GM21619 (cell line): Measurements from ENCODE around the gene PLEKHA8.
"Not testable (repeated sequence)": the region's sequence is repeated elsewhere in the genome, so short reads cannot be mapped to it uniquely, and the experiment has no call there.

Experiments used
- ATAC-seq: cut with Tn5 transposase; IDR thresholded peaks from one replicate; pipeline ENCODE4 v1.9.1; 2021; ENCODE audit not compliant: unreplicated experiment

PLEKHA8 gene

DNA sequence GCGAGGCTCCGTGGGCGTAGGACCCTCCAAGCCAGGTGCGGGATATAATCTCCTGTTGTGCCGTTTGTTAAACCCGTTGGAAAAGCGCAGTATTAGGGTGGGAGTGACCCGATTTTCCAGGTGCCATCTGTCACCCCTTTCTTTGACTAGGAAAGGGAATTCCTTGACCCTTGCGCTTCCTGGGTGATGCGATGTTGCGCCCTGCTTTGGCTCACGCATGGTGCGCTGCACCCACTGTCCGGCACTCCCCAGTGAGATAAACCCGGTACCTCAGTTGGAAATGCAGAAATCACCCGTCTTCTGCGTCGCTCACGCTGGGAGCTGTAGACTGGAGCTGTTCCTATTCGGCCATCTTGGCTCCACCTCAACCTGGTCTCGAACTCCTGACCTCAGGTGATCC is 70.4 kb downstream of the PLEKHA8 start:
- ATAC-seq: not testable (repeated sequence)

DNA sequence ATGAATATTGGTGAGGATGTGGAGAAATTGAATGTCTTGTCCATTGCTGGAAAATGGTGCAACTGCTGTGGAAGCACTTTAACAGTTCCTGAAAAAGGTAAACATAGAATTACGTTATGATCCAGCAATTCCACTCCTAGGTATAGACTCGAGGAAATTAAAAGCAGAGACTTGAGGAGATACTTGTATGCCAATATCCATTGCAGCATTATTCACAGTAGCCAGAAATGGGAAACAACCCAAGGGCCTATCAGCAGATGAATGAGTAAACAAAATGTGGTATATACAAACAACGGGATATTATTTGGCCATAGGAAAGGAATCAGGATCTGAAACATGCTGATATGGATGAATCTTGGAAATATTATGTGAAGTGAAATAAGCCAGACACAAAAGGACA is 74.1 kb downstream of the PLEKHA8 start:
- ATAC-seq: no peak

DNA sequence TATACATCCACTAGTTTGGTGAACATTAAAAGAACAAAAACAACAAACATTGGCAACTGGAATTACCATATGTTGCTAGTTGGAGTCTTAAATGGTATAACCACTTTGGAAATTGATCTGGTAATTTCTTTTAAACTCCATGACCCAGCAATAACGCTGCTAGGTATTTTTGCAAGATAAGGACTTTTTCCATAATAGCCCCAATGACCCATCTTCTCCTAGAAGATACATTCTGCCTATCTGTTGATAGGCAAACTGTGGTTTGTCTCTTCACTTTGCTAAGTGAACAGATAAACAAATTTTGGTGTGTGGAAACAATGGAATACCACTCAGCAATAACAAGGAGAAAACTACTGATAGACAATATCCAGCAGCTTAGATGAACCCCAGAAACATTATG is 75.9 kb downstream of the PLEKHA8 start:
- no peak for ATAC-seq

DNA sequence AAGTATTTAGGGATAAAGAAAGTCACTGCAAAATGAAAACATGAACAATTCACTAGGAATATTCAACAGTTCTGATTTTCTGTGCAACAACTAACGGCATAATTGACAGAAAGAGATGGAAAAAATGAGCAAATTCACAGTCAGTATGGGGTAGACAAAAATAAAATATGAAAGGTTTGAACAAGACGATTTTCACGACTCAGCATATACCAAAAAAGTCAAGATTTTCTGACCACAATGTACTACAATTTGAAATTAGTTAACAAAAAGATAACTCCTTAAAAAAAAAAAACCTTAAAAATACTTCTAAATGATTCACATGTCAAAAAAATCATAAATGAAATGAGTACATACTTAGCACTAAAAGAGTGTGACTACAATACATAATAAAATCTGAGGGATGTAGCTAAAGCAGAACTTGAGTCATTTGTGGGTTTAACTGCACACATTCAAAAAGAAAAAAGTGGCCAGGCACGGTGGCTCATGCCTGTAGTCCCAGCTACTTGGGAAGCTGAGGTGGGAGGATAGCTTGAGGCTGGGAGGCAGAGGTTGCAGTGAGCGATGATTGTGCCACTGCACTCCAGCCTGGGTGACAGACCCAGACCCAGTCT is 84.0 kb downstream of the PLEKHA8 start:
- no peak for ATAC-seq

DNA sequence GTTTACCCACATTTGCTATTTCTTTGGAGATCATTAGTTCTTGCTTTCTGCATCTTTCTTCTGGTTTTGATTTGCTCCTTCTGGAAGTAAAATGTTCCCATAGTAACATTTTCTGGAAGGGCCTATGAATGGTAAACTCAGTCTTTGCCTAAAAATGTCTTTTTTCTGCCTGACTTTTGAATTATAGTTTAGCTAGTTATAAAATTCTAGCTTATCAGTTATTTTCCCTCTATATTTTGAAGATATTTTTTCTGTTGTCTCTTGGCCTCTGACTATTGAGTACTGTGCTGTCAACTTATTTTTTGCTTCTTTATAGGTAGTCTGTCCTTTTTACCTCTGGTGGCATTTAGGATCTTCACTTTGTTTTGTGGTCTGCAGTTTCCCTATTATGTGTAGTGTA is 84.9 kb downstream of the PLEKHA8 start:
- ATAC-seq: no peak

DNA sequence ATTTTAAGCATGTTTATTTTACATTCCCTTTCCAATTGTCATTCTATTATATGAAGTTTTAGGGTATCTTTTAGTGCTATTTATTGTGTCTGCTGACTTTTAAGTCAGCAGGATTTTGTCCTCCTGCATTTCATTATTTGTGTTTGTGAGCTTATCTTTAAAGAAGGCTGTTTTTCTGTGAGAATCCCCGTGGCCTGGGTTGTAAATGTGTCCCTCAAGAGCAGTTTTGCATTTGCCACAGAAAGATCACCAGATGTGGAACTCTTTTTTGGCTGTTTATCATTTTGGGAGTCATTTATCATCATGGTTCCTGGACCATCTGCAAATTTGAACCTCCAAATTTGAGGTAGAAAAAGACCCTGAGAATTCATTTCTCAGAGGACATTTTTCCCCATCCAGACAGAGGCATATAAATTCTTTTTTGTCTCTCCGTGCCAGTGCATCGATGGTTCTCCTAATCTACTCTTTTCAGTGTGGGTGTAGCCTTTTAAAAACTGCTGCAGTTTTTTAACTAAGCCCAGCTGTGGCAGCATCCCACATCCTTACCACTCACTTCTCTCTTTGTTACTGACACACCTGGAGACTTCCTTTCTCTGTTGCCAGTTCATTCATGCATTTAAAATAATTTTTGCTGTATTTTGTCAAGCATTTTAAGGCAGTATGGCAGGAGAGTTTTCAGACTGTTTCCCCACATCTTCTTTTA is 86.5 kb downstream of the PLEKHA8 start:
- no peak for ATAC-seq

DNA sequence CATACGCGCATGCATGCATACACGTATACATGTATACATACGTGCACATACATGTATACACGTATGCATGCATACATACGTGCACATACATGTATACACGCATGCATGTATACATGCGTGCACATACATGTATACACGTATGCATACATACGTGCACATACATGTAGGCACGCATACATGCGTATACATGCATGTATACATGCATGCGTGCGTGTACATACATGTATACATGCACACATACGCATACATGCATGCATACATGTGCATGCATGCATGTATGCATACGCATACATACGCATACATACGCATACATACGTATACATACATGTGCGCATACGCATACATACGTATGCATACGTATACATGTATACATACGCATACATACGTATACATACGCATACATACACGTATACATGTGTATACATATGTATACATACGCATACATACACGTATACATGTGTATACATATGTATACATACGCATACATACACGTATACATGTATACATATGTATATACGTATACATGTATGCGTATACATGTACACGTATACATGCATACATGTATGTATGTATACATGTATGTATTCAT is 87.6 kb downstream of the PLEKHA8 start:
- no peak for ATAC-seq

DNA sequence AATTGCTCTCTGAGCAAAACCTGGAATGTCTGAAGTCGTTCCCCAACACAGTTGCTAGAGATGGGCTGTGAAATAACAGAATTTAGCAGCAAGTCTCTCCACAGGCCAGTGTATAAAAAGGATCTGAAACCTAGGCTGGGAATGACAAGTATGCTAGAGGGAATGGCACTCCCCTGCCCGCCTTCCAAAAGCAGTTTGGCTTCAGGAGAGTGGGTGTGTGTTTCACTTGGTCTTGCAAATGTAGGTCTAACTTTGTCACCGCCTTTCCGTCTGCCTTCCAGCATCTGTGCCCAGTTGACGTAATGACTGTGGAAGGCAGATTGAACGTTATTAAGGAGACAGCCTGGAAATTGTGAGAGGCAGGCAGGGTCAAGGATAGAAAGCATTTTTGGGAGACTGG is 88.6 kb downstream of the PLEKHA8 start:
- no peak for ATAC-seq

DNA sequence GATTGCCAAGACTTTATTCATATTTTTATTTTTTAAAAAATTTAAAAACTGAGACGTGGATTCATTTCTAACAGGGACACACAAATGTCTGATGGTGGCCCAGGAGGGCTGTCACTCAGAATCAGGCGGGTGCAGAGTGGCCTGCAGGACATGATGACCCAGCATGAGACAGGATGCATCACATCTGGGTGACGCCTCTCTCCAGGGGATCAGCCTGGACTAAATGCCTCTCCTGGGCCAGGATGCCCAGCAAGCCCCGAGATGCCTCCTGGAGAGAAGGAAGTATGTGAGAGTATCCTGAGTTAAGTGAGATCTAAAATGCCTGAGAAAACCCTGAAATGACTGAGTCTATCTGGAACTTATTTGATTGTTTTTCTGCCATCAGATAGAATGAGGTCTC is 89.7 kb downstream of the PLEKHA8 start:
- ATAC-seq: no peak

DNA sequence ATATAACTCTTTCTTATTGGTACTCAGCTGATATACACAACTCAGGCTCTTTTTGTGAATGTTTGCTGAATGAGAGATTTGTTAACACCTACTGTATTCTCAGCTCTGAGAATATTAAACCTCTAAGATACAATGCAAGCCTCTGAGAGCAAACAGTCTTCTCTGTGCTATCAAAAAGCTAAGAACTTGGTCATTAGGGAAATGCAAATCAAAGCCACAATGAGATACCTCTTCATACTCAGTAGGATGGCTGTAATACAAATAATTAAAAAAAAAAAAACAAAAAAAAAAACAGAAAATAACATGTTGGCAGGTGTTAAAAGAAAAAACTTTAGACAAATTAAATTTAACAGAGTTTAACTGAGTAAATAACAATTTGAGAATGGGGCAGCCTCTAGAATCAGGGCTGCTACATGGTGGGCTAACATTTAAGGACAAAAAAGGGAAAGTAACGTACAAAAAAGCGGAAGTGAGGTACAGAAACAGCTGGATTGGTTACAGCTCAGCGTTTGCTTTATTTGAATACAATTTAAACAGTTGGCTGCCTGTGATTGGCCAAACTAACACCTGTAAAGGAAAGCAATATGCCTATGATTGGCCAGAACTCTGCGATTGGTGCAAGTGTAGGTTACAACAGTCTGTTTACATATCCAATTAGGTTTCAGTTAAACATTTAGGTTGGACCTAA is 91.8 kb downstream of the PLEKHA8 start:
- no peak for ATAC-seq

DNA sequence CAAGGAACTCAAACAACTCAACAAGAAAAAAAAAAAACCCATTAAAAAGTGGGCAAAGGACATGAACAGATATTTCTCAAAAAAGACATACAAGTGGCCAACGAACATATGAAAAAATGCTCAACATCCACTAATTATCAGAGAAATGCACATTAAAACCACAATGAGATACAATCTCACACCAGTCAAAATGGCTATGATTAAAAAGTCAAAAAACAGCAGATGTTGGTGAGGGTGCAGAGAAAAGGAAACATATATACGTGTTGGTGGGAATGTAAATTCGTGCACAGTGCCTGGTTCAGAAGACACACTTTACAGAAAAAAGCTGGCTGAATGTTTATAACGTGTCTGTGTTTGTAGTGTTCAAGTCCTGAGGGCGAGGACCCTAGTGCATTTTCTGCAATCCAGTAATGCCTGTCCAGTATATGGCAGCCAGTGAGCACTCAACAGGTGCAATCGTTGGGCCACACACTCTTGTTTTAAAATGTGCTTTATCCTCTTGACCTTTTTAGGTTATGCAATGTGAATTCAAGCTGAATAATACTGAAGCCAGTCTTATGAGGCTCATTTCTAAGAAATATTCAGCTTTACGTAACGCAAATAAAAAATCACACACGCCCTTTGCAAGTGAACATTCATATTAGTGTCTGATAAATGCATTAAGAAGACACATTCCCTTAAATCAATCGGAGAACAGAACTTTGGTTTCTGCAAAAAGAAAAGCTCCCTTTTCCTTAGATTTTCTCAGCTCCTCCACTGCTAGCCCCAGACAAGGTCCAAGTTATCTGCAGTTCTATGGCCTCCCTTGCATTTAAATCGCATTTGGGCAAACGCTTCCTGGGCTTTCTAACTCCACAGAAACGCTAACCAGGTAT is 105.8 kb downstream of the PLEKHA8 start:
- ATAC-seq: no peak

DNA sequence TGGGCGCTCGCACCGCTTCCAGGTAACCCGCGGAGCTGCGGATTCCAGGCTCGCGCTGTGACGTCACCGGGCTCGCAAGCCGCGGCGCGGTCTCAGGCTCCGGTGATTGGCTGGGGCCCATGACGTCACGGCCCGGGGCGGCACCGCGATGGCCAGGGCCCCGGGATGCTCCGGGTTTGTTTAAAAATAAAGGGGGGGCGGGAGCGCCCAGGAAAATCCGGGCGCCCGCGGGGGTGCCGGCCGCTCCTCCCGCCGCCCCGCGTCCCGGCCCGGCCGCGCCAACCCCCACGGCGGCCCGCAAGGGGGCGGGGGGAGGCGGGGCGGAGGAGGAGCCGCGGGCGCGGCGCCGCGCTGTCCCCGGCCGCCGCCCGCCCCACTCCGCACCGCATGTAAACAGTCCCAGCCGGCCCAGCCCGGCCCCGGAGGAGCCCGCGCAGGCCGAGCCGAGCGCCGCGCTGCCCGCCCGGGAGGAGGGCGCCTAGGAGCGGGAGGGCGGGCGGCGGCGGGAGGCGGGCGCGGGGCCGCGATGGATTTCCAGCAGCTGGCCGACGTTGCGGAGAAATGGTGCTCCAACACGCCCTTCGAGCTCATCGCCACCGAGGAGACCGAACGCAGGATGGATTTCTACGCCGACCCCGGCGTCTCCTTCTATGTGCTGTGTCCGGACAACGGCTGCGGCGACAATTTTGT is 106.5 kb downstream of the PLEKHA8 start, which contains the start of gene MTURN:
TSS of gene MTURN (plus strand) at position 376 of the 690 bp plus-strand sequence. CDS start at position 527, 151 bp downstream.
- peak; percentile 81 for ATAC-seq

DNA sequence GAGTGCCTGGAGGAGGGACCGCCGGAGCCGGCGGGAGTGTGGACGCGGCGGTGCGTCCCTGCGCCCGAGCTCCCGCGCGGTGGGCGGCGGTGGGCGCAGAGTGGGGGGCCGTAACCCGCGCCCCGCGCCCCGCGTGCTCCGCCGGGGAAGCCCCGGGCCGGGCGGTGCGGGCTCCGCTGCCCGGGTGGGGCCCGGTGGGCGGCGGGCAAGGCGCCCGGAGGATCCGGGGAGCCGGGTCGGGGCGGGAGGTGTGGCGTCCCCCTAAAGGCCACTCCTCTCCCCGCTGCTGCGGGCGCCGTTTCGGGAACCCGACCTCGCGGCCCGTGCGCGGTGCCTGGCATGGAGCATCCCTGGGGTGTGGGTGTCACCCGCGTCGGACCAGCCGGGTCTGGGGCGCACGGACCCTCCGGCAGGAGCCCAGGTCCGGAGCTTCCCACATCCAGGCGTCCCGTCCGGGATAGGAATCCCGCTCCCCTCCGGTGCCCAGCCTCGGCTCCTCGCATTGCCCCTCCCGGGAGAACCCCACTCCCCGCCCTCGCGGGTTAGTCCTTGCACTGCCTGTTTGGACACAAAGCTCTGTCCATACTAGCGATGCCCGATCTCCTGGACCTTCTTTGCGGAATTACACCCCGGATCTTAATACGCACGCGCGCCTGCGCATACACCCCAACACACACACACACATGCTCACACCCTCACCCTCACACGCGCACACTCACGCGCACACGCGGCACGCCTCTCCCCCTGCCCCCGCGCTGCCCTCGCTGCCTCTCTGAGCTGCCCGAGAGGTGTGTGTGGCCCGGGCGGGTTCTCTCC is 107.3 kb downstream of the PLEKHA8 start:
- ATAC-seq: peak; percentile 30

DNA sequence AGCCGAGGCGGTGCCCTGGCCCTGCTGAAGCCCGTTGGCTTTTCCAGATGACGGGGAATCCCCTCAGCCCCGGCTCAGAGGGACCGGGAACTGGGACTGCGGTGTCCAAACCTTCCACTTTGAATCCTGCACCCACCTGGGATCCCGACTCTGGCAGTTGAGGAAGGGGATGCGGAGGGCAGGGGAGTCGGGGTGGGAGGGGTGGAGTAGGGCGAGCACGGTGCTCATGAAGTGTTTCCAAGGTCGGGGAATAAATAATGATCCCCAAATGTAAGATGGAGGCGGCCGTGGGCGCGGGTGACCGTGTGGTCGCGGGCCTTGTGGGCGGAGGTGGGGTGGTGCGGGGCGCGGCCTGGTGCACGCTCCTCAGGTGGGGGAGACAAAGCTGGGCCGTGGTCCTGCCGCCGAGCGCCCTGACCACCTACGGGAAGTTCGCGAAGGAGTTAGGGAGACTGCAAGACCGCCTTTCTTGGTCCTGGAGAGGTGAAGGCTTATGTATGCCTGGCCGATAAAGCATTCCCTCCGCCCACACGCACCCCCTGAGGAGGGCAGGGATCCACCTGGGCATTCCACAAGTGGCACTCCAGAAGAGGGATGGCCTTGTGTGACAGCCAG is 108.0 kb downstream of the PLEKHA8 start:
- ATAC-seq: no peak

DNA sequence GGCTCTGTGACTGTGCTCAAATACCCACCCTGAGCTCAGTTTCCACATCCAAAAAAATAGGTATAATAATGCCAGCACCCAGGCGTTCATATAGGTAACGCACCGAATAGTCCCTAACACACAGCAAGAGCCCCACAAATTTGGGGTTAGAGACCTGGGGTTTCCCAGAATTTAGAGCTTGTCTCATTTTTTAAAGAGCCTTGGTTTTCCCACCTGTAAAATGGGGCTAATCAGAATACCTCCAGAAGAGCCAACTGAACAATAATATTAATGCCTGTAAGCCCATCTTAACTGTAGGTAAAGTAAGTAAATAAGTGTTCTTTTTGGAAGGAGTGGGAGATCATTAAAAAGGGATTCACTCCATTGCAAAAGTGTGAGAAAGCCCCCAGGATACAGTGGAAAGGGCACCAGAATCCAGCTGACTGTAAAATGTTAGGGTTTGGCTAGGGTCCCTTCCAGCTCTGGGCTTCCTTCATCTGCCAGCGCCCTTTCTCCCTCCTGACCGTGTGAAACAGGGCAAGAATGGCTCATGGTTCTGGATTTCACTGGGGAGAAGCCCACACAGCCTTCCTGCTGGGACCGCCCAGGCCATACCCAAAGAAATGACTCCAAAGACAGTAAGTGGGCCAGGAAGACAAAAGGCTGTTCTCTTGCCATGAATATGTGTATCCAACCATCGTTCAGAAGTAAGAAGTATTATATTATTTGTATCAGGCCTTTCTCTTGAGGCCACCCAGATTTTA is 108.7 kb downstream of the PLEKHA8 start:
- no peak for ATAC-seq

DNA sequence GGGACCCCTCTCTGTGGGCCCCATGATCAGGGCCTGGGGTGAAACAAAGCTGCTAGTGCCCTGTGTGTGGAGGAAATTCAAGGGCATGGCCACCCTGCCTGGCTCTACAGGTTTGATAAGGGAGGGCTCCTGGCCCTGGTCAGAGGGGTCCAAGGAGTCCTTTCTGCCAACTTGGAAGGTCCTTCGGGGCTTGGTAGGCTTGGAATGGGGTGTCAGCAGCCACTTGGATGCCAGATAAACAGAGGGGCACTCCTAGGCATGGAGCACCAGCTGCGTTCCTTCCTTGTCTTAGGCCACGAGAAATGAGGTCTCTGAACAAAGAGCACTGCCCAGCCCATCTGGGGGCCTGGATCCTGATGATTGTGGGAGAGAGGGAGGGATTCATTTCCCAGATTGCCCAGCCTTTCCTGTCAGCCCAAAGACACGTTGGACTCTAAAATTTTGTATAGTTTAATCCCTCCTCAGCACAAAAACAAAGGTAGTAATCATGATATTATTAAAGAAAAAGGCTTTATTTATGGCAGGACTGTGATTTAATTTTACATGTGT is 111.7 kb downstream of the PLEKHA8 start:
- no peak for ATAC-seq

DNA sequence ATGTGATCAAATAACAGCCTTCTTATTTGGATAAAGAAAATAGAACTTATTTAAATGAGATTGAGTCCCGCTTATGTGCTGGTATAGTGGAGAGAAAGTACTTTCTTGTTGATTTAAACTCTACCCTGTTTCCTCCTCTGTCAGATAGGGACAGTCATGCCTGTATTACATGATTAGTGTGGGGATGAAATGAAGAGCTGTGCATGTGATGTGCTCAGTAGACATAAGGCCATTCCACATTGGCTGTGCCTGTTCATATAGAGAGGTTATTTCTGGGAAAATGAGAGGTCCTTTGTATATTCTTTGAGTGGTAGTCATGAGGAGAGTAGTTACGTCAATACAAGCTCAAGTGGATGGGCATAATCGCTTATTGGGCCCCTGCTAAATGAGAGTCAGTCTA is 112.2 kb downstream of the PLEKHA8 start:
- ATAC-seq: no peak

DNA sequence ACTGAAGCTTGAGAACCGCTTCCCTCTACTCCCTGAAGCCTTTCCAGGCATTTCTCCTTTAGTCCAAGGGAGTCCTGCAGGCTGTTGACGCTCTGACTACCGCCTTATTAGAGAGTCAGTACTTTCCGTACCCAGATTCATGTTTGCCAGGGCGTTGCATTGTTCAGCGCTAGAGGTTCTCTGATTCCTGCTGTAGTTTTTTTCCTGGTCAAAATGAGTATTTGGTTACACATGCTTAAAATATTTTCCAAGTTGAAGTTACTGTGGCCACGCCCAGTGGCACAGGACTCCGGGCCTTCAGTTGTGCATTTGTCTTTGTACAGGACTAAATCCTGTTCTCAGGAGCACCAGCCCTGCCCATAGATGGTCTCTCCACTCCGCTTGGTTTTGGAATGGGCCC is 114.5 kb downstream of the PLEKHA8 start:
- ATAC-seq: no peak
